ENCODE data around the gene KRT4. TPM values are rescaled to one million over a fixed set of nuclear protein-coding genes. Genes with fewer than 3 reads are reported as not detected.
"Not testable (repeated sequence)": the region's sequence is repeated elsewhere in the genome, so short reads cannot be mapped to it uniquely, and the experiment has no call there.

The KRT4 gene
- total RNA-seq, 2 experiments from 2014 or later, result not detected

DNA sequence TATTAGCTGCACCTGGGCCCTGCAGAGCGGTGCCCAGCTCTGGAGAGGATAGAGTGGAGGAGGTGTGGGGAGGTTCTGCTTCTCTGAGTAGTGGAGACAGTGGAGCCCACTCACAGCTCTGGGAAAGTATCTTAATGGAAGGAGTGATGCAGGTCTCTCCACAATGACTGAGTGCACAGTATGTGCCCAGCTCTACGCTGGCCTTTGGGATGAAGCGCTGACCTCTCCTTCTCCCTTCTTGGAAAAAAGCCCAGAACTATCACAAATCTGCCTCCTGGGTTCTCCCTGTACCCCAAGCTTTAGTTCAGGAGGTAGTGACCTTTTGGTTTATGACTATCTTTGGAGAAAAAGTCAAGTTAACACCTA lies 17.5 kb downstream of the KRT4 start:
- H3K36me3 ChIP-seq (ENCODE audit: insufficient read depth, low read length), result no peaks in the 10 kb centered on the region
- POLR2A ChIA-PET, result no interaction called here
- intact Hi-C loops (cut with micrococcal nuclease; ENCODE audit: unreplicated experiment), result no loop called here
- H3K9me2 ChIP-seq (ENCODE audit: insufficient read depth, low read length), result no peaks in the 10 kb centered on the region
- no peak for TF ChIP-seq CTCF (conservative IDR thresholded peaks at IDR 0.05; ENCODE audit: low read length)
- TF ChIP-seq EZH2phosphoT487 (IDR thresholded peaks at IDR 0.05; ENCODE audit: borderline replicate concordance, low read depth, low read length), result no peak
- no peak overlapping the region for H3K4me3 ChIP-seq (ENCODE audit: low read depth, low read length, poor library complexity, severe bottlenecking)
- no peaks in the 10 kb centered on the region for H4K20me1 ChIP-seq (ENCODE audit: insufficient read depth, low read length)
- H3K27ac ChIP-seq (ENCODE audit: low read depth, low read length, poor library complexity, severe bottlenecking), result no peak overlapping the region
- H3K4me1 ChIP-seq (ENCODE audit: insufficient read depth, low read length, poor library complexity, severe bottlenecking), result no peaks in the 10 kb centered on the region
- BruUV-seq (replicated peaks), result no TSS peak
- no peaks in the 10 kb centered on the region for H3K79me2 ChIP-seq (ENCODE audit: insufficient read depth, low read depth, low read length)
- CTCF ChIA-PET (ENCODE audit: unreplicated experiment), result no interaction called here
- no peak overlapping the region for H2AFZ ChIP-seq (ENCODE audit: low read length)
- H3K4me2 ChIP-seq (ENCODE audit: low read length), result no peak overlapping the region
- DNase-seq (ENCODE audit: low spot score), result no peak
- no peaks in the 10 kb centered on the region for H3K9me3 ChIP-seq (ENCODE audit: low read length)

DNA sequence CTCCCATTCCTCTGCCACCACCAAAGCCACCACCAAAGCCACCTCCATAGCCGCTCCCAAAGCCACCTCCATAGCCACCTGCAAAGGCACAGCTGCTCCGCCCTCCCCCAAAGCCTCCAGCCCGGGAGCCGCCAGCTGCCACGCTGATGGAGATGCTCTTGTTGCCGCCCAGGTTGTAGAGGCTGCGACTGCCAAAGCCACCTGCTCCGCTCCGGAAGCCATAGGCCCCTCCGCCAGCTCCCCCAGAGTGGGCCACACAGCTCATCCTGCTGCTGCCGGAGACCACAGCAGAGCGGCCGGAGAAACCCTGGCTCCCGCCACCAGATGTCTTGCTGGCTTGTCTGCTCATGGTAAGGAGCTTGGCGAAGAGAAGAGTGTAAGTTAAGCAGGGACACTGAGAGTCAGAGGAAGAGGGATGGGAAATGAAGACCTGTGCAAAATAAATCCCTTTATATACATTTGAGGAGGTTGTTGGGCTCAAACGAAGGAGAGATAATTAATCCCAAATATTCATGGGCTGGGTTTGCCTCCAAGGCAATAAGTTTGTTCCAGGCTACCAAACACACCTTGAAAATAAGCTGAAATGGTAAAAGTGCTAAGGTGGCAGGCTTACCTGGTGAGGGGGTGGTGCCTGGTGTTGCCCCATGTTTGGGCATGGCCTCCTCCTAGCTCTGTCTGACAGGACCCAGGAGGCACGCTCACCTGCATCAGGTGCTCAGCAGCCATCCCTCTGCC lies 18.1 kb downstream of the KRT4 start, which contains the start of gene KRT3:
Gene KRT3 (minus strand): TSS at position 424 of the 735 bp plus-strand sequence. CDS start 75 bp downstream, at position 349.
- no peak for DNase-seq (ENCODE audit: low spot score)
- H3K4me1 ChIP-seq (ENCODE audit: insufficient read depth, low read length, poor library complexity, severe bottlenecking), result no peaks in the 10 kb centered on the region
- no peaks in the 10 kb centered on the region for H3K79me2 ChIP-seq (ENCODE audit: insufficient read depth, low read depth, low read length)
- H3K9me3 ChIP-seq (ENCODE audit: low read length), result no peaks in the 10 kb centered on the region
- H2AFZ ChIP-seq (ENCODE audit: low read length), result no peak within 1 kb of the TSS
- H4K20me1 ChIP-seq (ENCODE audit: insufficient read depth, low read length), result no peaks in the 10 kb centered on the region
- intact Hi-C loops (cut with micrococcal nuclease; ENCODE audit: unreplicated experiment), result no loop called here
- BruUV-seq (replicated peaks), result no TSS peak
- TF ChIP-seq CTCF (conservative IDR thresholded peaks at IDR 0.05; ENCODE audit: low read length) (no peak), EZH2phosphoT487 (IDR thresholded peaks at IDR 0.05; ENCODE audit: borderline replicate concordance, low read depth, low read length) (no peak)
- POLR2A ChIA-PET, result no interaction called here
- H3K4me2 ChIP-seq (ENCODE audit: low read length), result no peak within 1 kb of the TSS
- H3K4me3 ChIP-seq (ENCODE audit: low read depth, low read length, poor library complexity, severe bottlenecking), result no peak within 1 kb of the TSS
- H3K9me2 ChIP-seq (ENCODE audit: insufficient read depth, low read length), result no peaks in the 10 kb centered on the region
- CTCF ChIA-PET (ENCODE audit: unreplicated experiment), result no interaction called here
- no peaks in the 10 kb centered on the region for H3K36me3 ChIP-seq (ENCODE audit: insufficient read depth, low read length)
- H3K27ac ChIP-seq (ENCODE audit: low read depth, low read length, poor library complexity, severe bottlenecking), result no peak within 1 kb of the TSS

GRCh38 chr12:52795332-52795674 lies 18.6 kb downstream of the KRT4 start:
- H3K4me2 ChIP-seq (ENCODE audit: low read length); H3K9me2 ChIP-seq (ENCODE audit: insufficient read depth, low read length); H3K79me2 ChIP-seq (ENCODE audit: insufficient read depth, low read depth, low read length); H3K4me1 ChIP-seq (ENCODE audit: insufficient read depth, low read length, poor library complexity, severe bottlenecking); POLR2A ChIA-PET; H2AFZ ChIP-seq (ENCODE audit: low read length); H3K4me3 ChIP-seq (ENCODE audit: low read depth, low read length, poor library complexity, severe bottlenecking); DNase-seq (ENCODE audit: low spot score); H4K20me1 ChIP-seq (ENCODE audit: insufficient read depth, low read length); BruUV-seq (replicated peaks); intact Hi-C loops (cut with micrococcal nuclease; ENCODE audit: unreplicated experiment); H3K27ac ChIP-seq (ENCODE audit: low read depth, low read length, poor library complexity, severe bottlenecking); H3K9me3 ChIP-seq (ENCODE audit: low read length); H3K36me3 ChIP-seq (ENCODE audit: insufficient read depth, low read length); CTCF ChIA-PET (ENCODE audit: unreplicated experiment): not testable (repeated sequence)
